ENCODE measurements around the gene KLHDC9.
"Not testable (repeated sequence)": the region's sequence is repeated elsewhere in the genome, so short reads cannot be mapped to it uniquely, and the experiment has no call there.

Gene KLHDC9

GRCh38 chr1:161098210-161099068 is at the start of gene KLHDC9:
TSS of gene KLHDC9 (plus strand) at chr1:161098361. CDS start at chr1:161098536, 175 bp downstream.
- DNase-seq (ENCODE audit: low spot score): peak; percentile 95

GRCh38 chr1:161048949-161049722 is 49.0 kb upstream of the KLHDC9 start:
- DNase-seq (ENCODE audit: low spot score): peak; percentile 29

- peak; percentile 15 for DNase-seq (ENCODE audit: low spot score)
Observed at GRCh38 chr1:161051219-161051618, 46.9 kb upstream of the KLHDC9 start.

GRCh38 chr1:161052899-161053298 is 45.3 kb upstream of the KLHDC9 start:
- no peak for DNase-seq (ENCODE audit: low spot score)

GRCh38 chr1:161054232-161054631 is 43.9 kb upstream of the KLHDC9 start:
- DNase-seq (ENCODE audit: low spot score): peak; percentile 30

- DNase-seq (ENCODE audit: low spot score): peak; percentile 26
Observed at GRCh38 chr1:161054805-161055204, 43.4 kb upstream of the KLHDC9 start.

GRCh38 chr1:161059293-161059692 is 38.9 kb upstream of the KLHDC9 start:
- no peak for DNase-seq (ENCODE audit: low spot score)

- no peak for DNase-seq (ENCODE audit: low spot score)
Observed at GRCh38 chr1:161061419-161061818, 36.7 kb upstream of the KLHDC9 start.

GRCh38 chr1:161063936-161064335 is 34.2 kb upstream of the KLHDC9 start:
- not testable (repeated sequence) for DNase-seq (ENCODE audit: low spot score)

GRCh38 chr1:161065681-161066080 is 32.5 kb upstream of the KLHDC9 start:
- not testable (repeated sequence) for DNase-seq (ENCODE audit: low spot score)

- no peak for DNase-seq (ENCODE audit: low spot score)
Observed at GRCh38 chr1:161066694-161067093, 31.5 kb upstream of the KLHDC9 start.

- DNase-seq (ENCODE audit: low spot score): no peak
Observed at GRCh38 chr1:161068306-161069234, 29.6 kb upstream of the KLHDC9 start.

- no peak for DNase-seq (ENCODE audit: low spot score)
Observed at GRCh38 chr1:161069241-161069640, 28.9 kb upstream of the KLHDC9 start.

- DNase-seq (ENCODE audit: low spot score): no peak
Observed at GRCh38 chr1:161069731-161070270, 28.4 kb upstream of the KLHDC9 start, which contains the start of gene ARHGAP30. TSS of gene ARHGAP30 (minus strand) at chr1:161069891. CDS start at chr1:161069624, 267 bp downstream.

- no peak for DNase-seq (ENCODE audit: low spot score)
Observed at GRCh38 chr1:161070761-161071160, 27.4 kb upstream of the KLHDC9 start.

- peak; percentile 77 for DNase-seq (ENCODE audit: low spot score)
Observed at GRCh38 chr1:161071886-161072371, 26.2 kb upstream of the KLHDC9 start.

- DNase-seq (ENCODE audit: low spot score): no peak
Observed at GRCh38 chr1:161072751-161073449, 25.3 kb upstream of the KLHDC9 start.

GRCh38 chr1:161073474-161074121 is 24.6 kb upstream of the KLHDC9 start:
- no peak for DNase-seq (ENCODE audit: low spot score)

GRCh38 chr1:161074676-161075368 is 23.3 kb upstream of the KLHDC9 start:
- DNase-seq (ENCODE audit: low spot score): no peak

GRCh38 chr1:161076410-161076809 is 21.8 kb upstream of the KLHDC9 start:
- DNase-seq (ENCODE audit: low spot score): no peak

Data from D341Med (cell line).